NCI-H748 treated with DMSO at 0.1 percent for 48 hours (cell line): ENCODE data around the gene INSIG1.

Experiments used
- DNase-seq: peaks from one replicate; lab custom pipeline; 2025; lab: John Stamatoyannopoulos, UW

INSIG1 gene

GRCh38 chr7:155285423-155285822, 12.3 kb upstream of the INSIG1 start:
- no peak for DNase-seq

- no peak for DNase-seq
These were observed 11.8 kb upstream of the INSIG1 start for GRCh38 chr7:155285833-155286232.

- DNase-seq = no peak
These were observed 11.0 kb upstream of the INSIG1 start for GRCh38 chr7:155286686-155287085.

GRCh38 chr7:155287284-155287935, 10.3 kb upstream of the INSIG1 start:
- DNase-seq = no peak

- no peak for DNase-seq
These were observed 9.6 kb upstream of the INSIG1 start for GRCh38 chr7:155288055-155288454.

- no peak for DNase-seq
These were observed 8.6 kb upstream of the INSIG1 start for GRCh38 chr7:155289107-155289506.

GRCh38 chr7:155289949-155290501, 7.7 kb upstream of the INSIG1 start:
- DNase-seq = no peak

- no peak for DNase-seq
These were observed 6.6 kb upstream of the INSIG1 start for GRCh38 chr7:155291045-155291530.

GRCh38 chr7:155291729-155292128, 5.9 kb upstream of the INSIG1 start:
- no peak for DNase-seq

- DNase-seq = no peak
These were observed 4.9 kb upstream of the INSIG1 start for GRCh38 chr7:155292680-155293226.

- no peak for DNase-seq
These were observed 3.8 kb upstream of the INSIG1 start for GRCh38 chr7:155293721-155294510.

- DNase-seq = no peak
These were observed 3.2 kb upstream of the INSIG1 start for GRCh38 chr7:155294511-155294778.

- DNase-seq = no peak
These were observed 2.2 kb upstream of the INSIG1 start for GRCh38 chr7:155295511-155295910.

GRCh38 chr7:155296006-155296787, 1.5 kb upstream of the INSIG1 start:
- no peak for DNase-seq

- peak; percentile 33 for DNase-seq
These were observed 726 bp upstream of the INSIG1 start for GRCh38 chr7:155296788-155297516.

GRCh38 chr7:155298288-155298833, 683 bp downstream of the INSIG1 start:
- peak; percentile 4 for DNase-seq

- peak; percentile 89 for DNase-seq
These were observed 1.3 kb downstream of the INSIG1 start for GRCh38 chr7:155298834-155299534.

- no peak for DNase-seq
These were observed 2.0 kb downstream of the INSIG1 start for GRCh38 chr7:155299535-155300202.

- no peak for DNase-seq
These were observed 3.2 kb downstream of the INSIG1 start for GRCh38 chr7:155300641-155301452.
